ENCODE results near the gene ANKRD26.
"Not testable (repeated sequence)": the region's sequence is repeated elsewhere in the genome, so short reads cannot be mapped to it uniquely, and the experiment has no call there.

ANKRD26 gene

DNA sequence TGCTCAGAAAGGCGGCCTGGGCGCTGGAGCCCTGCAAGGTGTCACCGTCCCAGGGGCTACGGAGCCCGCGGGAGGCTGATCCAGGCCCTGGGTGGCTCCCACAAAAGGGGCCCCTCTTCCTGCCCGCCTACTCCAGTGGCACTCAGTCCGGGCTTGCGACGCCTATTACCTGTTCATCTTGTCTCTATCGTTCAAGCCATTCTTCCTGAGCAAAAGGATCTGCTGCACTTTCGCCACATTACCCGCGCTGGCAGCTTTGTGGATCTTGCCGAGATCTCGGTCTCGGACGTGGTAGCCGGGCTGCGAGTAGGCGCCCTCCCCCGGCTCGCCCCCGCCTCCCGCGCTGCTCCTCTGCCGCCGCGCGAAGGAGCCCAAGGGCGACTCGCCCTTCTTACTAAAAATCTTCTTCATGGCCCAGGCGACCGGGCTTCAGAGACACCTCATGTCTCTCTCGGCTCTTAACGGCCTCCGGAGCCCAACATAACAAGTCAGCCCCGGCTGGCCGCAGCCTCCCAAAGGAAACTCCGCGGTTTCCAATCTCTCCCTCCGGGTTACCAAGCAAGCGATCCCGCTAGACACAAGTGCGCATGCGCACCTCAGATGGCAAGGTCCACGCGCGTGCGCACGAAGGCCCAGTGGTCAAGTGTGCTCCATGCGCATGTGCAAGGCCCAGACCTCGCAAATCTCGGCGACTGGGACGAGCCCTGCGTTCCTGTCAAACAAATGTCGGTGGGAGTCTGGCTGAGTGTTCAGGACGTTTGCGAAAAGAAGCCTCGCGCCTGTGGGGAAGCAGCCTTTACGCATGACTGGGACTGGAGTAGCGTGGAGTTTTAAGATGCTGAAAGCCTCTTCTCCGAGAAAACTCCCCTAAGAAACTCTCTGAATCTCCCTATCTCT lies at the start of gene ANKRD26:
ANKRD26 (minus strand) TSS at position 579 of the 897 bp plus-strand sequence; CDS start at position 411, 168 bp downstream.
- DNase-seq (ENCODE audit: low spot score), result peak; percentile 98
- peak; percentile 68 for FAIRE-seq

DNA sequence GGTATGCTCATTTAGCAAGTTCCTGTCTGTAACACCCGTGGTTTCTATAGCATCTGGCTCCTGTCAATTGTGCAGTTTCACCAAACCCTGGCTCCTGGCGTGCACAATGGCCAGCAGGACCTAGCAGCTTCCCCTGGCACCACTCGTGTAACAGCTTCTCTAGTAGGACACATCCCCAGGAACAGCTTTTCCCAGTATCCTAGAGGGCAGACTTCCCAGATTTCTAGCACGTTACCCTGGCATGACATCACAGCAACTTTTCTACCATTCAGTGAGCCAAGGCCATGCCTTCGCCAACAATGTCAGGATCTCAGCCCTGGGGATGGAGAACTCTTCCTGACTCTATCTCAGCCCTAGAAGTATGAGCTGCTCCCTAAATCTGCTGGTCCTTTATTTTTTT lies 47.4 kb upstream of the ANKRD26 start:
- DNase-seq (ENCODE audit: low spot score), result no peak
- FAIRE-seq, result no peak

DNA sequence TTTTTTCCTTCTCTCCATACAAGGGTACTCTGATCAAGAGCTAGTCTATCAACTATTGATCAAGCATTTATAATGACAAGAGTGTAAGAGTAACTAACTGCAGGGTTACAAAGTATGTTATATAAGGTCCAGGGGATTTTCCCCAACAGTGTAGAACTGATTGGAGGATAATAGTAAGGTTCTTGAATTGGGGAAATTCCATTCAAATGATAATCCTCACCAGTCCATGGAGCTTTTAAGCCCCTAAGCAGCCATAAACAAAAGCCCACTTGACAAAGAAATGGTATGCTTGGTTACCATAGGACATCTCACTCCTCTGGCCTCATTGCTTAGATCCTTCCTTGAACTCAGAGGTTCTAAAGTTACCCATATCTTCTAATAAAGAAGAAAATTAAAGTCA lies 45.6 kb upstream of the ANKRD26 start:
- no peak for FAIRE-seq
- DNase-seq (ENCODE audit: low spot score), result no peak

DNA sequence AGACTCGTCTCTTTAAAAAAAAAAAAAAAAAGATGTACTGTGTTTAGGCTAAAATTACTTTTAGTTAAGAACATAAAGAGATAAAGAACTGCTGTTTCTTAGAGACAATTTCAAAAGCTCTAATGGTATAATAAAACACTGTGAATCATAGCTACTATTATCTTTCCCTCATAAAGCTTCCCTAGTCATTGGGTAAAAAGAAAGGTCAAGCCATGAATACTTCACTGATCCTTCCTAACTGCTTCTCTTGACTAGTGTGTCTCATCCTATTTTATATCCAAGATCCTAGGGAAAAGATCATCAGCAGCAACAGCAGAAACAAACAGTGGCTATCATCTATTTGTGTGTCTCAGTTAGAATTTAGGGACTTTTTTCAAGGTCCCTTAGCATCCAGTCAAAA lies 43.4 kb upstream of the ANKRD26 start:
- FAIRE-seq, result no peak
- DNase-seq (ENCODE audit: low spot score), result no peak

DNA sequence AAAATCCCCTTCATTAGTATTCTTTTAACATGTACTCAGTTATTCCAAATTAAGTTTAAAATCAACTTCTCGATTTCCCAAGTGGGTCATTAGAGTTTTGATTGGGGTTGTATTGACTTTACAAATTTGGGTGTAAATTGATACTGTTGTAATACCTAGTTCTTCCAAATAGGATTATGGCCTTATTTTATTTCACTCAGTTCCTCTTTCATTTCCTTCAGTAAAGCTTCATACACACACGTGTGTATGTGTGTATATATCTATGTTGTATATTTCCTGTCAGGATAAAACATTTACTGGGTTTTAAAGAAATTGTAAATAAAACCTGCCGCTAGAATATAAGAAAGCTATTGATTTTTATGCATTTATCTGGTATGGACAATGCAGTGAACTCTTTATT lies 38.0 kb upstream of the ANKRD26 start:
- FAIRE-seq (no peak), DNase-seq (ENCODE audit: low spot score) (no peak)

DNA sequence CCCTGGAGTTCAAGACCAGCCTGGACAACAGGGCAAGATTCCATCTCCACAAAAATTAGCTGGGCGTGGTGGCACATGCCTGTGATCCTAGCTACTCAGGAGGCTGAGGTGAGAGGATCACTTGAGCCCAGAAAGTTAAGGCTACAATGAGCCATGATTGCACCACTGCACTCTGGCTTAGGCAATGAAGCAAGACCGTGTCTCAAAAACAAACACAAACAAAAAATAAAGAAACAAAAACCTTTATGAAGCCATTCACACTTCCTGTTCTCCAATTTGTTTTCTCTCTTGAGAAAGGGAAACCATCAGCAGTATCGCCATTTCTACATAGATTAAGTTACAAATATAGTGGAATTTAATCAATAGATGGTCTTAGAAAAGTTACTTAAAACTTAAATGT lies 34.1 kb upstream of the ANKRD26 start:
- no peak for FAIRE-seq
- no peak for DNase-seq (ENCODE audit: low spot score)

DNA sequence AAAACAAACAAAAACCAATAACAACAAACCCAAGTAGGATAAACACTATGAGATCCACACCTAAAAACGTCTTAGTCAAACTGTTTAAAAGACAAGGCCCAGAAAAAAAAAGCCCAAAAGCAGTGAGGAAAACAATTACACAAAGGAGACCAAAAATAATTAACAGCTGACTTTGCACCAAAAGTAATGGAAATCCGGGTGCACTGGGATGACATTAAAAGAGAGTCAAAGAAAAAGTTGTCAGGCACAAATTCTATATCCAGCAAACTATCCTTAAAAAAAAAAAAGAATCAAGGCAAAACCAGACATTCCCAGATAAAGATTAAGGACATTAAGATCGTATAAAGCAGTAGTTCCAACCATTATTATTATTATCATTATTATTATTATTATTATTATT lies 7.9 kb upstream of the ANKRD26 start:
- no peak for FAIRE-seq
- DNase-seq (ENCODE audit: low spot score), result no peak

DNA sequence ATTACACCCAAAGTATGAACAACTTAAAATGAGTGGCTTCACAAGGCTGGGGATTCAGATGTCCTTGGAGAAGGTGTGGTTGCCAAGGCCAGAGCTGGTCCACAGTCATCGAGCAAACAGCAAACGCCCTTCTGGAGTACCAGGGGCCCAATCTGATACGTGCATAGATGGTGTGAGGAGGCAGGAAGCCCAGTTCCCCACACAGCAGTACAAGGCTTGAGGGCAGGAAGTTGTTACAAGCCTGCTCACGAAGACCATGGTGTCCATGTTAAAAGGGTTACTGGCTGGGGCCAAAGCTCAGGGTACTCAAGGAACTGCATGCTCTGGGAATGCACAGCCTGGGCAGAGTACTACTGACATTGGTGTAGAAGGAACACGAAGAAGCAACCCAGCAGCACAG lies 4.6 kb upstream of the ANKRD26 start:
- FAIRE-seq (no peak), DNase-seq (ENCODE audit: low spot score) (no peak)

DNA sequence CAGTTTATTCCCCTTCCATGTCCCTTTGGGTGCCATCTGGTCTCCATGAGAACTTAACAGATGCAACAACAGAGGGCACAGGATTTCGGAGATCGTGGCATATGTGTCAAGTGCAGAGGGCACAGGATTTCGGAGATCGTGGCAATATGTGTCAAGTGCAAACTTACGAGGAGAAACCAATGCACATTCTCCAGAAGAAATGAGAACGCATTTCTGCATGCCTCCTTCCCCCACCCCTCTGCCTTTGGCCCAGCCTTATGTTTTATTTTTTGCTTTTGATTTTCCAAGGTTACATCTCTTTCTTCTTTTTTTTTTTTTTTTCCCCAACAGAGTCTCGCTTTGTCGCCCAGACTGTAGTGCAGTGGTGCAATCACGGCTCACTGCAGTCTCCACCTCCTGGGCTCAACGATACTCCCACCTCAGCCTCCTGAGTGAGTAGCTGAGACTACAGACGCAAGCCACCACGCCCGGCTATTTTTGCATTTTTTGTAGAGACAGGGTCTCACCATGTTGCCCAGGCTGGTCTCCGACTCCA lies 586 bp upstream of the ANKRD26 start:
- DNase-seq (ENCODE audit: low spot score), result no peak
- FAIRE-seq, result no peak

DNA sequence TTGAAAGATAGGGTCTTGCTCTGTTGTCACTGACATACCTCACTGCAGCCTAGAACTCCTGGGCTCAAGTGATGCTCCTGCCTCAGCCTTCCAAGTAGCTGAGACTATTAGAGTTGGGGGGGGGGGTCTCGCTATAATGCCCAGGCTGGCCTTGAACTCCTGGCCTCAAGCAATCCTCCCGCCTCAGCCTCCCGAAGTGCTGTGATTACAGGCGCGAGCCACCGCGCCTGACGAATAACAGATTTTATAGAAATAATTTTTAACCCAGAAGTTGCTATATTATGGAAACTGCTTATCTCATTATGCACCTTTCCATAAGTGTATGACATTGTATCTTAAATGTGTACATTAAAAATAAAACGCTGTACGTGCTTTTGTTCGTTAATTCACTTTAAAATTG lies 846 bp downstream of the ANKRD26 start:
- DNase-seq (ENCODE audit: low spot score) (no peak), FAIRE-seq (no peak)

DNA sequence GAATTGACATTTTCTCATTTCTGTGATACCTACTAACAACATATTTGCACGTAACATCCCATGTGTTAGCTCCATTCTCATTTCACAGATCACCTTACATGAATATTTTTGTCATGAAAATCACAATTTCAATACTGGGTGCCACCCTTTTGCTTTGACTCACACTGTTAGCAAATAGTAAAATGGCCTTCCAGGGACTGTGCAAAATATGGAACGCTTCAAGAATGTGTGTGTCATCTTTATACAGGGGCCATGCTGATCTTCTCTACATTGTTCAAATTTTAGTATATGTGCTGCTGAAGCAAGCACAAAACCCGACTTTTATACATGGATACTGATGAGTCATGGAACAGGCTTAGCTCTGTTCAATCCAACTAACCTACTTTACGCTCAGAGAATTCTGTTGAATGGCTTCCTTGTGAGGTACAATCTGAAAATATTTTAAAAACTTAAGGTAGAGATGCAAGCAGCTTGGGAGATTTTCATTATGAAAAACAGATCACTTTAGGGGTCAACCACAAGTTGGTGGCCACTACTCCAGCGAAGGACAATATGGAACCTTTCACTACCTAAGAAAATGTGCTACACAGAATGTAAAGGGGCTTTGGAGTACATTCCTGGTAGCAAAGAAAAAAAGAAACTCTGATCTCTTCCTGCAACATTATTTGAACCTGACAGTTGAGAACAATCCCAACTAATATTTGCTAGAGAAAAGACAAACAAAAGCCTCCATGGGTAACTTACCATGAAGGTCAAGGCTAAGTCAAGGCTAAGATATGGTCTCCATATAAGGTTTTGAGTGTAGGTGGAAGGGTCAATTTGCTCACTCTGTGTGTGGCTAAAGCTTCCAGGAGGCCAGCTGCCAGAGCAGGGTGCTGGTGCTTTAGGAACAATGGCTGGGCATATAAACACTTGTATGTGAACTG lies 11.9 kb downstream of the ANKRD26 start:
- DNase-seq (ENCODE audit: low spot score), result no peak
- no peak for FAIRE-seq

DNA sequence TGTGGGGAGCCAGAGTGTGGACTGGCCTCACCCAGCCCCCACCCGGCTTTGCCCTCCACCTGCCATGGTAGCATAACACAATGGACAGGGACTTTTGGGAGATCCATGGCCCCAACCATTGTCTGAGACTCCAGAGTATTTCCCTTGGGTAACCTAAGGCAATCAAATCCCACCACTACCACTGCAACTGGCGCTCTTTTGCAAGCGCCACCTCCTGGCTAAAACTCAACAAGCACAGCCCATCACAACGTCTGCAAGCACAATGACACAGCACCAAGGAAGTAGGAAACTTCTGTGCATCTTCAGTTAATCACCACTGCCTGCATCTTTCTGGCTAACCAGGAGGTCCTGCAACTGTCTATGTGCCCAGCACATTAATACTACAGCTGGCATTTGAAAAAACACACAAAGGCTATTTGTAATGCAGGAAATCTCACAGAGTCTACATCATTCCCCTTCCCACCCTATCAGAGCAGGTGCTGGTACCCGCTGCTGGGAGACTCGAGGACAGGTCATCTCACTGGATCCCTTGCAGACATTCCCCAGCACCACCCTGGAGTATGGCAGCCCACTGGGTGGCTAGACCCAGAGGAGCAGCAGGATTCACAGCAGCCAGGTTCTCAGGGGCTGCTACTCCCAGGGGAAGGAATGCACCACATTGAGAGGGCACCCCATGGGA lies 27.7 kb downstream of the ANKRD26 start:
- DNase-seq (ENCODE audit: low spot score) (no peak), FAIRE-seq (no peak)

DNA sequence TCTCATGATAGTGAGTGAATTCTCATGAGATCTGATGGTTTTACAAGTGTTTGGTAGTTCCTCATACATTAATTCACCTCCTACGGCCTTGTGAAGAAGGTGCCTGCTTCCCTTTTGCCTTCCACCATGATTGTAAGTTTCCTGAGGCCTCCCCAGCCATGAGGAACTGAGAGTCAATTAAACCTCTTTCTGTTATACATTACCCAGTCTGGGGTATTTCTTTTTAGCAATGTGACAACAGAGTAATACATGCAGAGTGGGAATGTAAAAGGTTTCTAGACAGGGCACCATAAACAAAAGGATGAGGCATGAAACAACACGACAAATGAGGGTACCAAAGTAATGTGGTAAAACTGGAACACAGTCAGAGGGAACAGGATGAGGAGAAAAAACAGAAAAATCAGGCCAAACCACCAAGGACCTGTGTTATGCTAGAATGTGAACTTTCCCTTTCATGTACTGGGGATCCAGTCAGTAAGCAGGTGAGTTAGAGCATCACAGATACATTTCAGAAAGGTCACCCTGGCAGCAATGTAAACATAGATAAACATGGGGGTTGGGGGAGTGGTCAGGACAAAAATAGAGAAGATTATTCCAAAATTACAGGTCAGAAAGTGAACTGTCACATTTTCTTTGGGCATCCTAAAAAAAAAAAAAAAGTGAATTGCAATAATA lies 31.9 kb downstream of the ANKRD26 start:
- FAIRE-seq, result no peak
- DNase-seq (ENCODE audit: low spot score), result no peak

DNA sequence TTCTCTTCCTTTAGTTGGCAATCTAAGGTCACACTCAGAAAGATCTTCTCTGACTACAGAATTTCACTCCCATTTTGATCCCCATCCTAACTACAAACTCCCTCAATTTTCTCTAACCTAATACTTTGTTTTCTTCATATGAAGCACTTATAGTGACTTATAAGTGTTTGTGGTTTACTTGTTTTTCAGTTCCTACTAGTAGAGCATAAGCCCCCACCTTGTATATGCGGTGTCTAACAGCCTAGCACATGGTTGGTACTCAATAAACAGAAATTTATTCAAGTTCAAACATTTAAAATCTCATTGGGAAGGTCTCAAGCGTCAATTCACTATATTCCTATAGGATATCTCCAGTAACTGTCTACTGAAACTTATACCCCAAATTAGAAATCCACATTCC lies 35.2 kb downstream of the ANKRD26 start:
- FAIRE-seq (no peak), DNase-seq (ENCODE audit: low spot score) (no peak)

DNA sequence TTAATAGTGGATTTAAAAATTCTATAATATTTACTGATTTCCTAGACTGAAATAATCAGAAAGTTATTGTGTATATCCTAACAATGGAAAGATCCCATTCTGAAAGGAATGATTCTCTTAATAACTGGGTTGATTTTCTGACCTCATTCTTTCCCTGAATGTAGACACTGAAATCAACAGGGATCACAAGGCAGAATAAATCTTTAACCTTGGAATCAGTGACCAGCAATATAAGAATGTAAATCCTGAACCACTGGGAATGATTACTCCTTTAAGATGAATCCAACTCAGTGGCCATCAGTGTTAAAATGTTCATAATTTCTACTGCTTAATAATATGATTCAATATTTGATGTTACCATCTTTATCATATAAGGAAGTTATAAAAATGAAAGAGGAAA lies 47.6 kb downstream of the ANKRD26 start:
- DNase-seq (ENCODE audit: low spot score) (no peak), FAIRE-seq (no peak)

DNA sequence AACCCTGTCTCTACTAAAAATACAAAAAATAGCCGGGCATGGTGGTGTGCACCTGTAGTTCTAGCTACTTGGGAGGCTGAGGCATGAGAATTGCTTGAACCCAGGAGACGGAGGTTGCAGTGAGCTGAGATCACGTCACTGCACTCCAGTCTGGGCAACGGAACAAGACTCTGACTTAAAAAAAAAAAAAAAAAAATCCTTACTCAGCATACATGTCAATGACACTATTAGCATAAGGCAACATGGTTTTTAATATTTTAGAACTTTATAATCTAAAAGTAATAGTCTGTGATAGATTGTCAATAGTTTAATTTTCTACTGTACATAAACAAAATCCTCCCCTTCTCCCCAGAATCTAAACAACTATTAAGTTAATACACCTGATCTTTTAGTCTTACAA lies 55.0 kb downstream of the ANKRD26 start:
- DNase-seq (ENCODE audit: low spot score); FAIRE-seq: not testable (repeated sequence)

DNA sequence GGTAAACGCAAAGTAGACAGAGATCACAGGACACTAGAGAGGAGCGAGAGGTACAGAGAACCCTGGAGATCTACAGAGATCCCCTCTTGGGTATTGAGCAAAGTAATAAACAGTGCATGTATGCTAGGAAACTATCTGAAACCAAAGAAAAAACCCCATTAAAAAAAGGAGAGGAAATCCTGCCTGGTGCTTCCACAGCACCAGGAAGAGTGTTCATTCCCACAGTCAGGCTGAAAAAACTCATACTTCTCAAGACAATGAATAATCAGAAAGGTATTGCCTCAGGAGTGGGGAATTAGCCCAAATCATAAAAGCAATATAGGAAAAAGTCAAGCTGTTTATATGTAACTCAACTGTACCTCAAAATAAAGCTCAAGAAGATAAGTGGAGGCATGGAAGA lies 59.1 kb downstream of the ANKRD26 start:
- FAIRE-seq, result no peak
- DNase-seq (ENCODE audit: low spot score), result no peak

DNA sequence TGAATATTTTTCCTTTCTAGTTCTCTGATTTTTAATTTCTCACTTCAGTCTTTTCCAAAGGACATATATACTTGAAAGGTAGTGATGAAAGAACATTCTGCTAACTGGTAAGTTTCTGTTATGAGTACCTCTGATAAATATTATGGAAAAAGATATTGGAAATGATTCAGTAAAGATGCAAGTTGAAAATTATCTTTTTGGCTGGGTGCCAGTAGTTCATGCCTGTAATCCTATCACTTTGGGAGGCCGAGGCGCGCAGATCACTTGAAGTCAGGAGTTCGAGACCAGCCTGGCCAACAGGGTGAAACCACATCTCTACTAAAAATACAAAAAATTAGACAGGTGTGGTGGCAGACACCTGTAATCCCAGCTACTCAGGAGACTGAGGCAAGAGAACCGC lies 62.1 kb downstream of the ANKRD26 start:
- FAIRE-seq, result no peak

DNA sequence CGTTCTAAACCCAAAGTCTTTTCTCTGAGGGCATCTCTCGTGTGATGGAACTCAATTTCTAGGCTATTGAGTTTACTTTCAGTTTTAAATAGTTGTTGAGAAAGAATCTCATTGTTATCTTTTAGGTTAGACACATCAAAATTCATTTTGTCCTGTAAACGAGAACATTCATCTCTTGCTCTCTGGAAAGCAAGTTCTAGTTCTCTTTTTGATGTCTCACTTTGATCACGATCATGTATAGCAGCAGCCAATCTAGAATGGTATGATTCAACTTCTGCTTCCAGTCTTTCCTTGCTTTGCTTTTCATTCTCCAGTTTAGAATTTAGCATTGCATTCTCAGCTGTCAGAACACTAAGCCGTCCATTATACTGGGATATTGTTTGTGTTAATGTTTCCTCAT lies 65.1 kb downstream of the ANKRD26 start:
- FAIRE-seq (no peak), DNase-seq (ENCODE audit: low spot score) (no peak)

More for the DNA sequence above, 62.1 kb downstream of the ANKRD26 start:
- DNase-seq (ENCODE audit: low spot score), result no peak

DNA sequence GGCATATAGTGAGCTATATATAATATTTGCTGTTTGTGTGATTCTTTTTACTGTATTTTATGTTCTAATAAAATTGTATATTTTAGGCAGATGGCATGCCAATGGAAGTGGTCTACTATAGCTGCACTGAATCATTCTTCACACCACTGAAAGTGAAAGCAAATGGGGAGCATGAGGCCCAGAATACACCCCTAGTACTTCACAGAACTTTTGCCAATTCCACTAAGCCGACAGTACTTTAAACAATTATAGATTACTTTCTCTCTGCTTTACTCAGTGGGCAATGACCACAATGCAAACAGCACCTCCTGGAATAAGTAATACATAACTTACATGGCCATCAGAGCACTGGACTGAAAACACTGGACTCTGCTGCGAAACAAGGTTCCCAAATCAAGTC lies 70.2 kb downstream of the ANKRD26 start:
- DNase-seq (ENCODE audit: low spot score), result no peak
- no peak for FAIRE-seq

DNA sequence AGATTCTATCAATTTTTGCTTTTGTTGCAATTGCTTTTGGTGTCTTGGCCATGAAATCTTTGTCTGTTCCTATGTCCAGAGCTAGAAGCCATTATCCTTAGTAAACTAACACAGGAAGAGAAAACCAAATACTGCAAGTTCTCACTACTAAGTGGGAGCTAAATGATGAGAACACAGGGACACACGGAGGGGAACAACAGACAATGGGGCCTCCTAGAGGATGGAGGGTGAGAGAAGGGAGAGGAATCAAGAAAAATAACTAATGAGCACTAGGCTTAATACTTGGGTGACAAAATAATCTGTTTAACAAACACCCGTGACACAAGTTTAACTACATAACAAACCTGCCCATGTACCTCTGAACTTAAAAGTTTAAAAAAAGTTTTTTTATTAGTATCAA lies 78.2 kb downstream of the ANKRD26 start:
- FAIRE-seq, result no peak
- no peak for DNase-seq (ENCODE audit: low spot score)
